Limb (tissue), 2 donors: ENCODE results near the gene MRPS27.

Experiments
- DNase-seq, 2 donors: peaks; one replicate each; pipeline ENCODE4 v3.0.0-alpha.2; 2016; ENCODE audit errors: extremely low spot score in 2 of 2

MRPS27 gene

DNA sequence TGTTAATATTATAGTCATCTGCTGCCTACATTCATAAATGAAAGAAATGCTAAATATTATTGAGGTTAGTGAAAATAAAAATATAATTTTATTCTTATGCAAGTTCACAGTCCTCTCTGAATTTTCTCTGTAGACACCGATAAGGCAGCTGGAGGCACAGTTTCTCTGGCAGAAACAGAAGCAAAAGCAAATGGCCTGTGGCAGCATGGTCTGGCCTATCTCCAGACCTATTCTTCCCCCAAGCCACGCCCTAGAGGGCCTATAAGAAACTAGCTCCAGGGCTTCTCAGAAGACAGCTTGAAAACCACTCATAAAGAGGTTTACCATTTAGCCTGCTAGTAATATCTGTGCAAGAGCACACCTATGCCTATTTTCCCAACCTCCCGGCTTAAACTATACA is 28.4 kb downstream of the MRPS27 start:
- no peak for DNase-seq

DNA sequence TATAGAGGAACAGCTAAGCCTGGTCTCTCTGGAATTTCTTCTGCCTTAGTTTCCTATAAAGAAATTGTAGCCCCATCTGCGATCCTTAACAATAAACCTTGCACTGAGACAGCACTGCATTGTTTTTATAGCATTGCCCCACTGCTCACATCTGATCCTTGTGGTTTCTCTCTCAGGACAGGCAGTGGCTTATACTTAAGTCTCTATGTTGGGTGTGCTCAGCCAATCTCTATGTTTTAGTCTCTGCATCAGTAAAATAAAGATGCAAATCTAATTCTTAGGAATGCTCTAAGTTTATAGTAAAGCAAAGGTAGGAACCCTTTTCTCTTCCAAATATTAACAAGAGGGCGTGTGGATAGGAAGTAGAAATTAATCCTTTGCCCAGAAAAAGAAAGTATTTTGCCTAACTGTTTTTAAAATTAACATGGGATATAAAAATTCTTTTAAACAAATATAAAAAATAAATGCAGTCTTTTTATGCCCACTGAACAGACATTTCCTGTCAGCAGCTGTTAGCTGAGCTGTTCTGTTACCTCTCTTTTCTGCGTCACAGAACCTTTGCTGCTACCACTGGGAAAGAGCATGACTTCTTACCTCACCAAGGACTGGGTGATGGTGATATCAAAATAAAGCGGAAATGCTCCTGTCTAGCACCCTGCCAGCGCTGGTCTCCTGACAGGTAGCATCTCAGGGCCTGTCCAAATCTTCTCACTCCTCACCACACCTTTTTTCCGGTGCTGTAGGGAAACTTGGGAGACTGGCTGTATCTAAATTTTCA is 29.5 kb downstream of the MRPS27 start:
- no peak for DNase-seq

DNA sequence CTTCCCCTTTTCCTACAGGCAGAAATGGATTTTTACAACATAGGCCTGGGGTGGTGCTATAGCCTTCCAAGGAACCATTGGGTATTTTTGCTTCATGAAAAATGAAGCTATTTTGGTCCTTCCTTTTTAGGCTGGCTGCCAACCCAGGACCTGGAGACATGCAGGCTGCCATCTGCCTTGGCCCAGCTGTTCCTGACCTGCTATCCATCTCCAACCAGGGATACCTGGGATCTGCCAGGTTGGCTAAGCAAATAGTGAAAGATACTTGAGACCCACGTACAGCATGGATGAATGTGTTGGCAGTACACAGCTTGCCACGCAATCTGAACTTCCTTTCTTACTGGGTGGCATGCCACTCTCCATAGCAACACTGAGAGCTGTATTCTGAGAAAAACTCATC is 31.1 kb downstream of the MRPS27 start:
- no peak for DNase-seq

DNA sequence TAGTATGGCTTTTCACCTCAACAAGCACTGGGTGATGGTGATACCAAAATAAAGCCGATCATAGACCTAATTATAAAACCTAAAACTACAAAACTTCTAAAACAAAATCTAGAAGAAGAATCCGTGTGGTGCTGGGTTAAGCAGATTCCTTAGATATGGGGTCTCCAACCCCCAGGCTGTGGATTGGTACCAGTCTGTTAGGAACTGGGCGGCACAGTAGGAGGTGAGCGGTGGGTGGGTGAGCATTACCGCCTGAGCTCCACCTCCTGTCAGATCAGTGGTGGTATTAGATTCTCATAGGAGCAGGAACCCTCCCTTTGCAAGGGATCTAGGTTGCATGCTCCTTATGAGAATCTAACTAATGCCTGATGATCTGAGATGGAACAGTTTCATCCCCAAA is 33.2 kb downstream of the MRPS27 start:
- no peak for DNase-seq

DNA sequence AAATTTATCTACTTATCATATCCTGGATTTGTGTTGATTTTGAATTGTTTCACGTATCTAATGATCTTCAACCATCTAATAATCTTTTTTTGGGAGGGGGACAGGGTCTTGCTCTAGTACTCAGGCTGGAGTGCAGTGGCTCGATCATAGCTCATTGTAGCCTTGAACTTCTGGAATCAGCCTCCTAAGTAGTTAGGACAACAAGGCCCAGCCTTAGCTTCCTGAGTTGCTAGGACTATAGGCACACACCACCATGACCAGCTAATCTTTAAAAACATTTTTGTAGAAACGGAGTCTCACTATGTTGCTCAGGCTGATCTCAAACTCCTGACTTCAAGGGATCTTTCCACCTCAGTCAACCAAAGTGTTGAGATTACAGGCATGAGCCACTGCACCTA is 34.6 kb downstream of the MRPS27 start:
- DNase-seq, result no peak

DNA sequence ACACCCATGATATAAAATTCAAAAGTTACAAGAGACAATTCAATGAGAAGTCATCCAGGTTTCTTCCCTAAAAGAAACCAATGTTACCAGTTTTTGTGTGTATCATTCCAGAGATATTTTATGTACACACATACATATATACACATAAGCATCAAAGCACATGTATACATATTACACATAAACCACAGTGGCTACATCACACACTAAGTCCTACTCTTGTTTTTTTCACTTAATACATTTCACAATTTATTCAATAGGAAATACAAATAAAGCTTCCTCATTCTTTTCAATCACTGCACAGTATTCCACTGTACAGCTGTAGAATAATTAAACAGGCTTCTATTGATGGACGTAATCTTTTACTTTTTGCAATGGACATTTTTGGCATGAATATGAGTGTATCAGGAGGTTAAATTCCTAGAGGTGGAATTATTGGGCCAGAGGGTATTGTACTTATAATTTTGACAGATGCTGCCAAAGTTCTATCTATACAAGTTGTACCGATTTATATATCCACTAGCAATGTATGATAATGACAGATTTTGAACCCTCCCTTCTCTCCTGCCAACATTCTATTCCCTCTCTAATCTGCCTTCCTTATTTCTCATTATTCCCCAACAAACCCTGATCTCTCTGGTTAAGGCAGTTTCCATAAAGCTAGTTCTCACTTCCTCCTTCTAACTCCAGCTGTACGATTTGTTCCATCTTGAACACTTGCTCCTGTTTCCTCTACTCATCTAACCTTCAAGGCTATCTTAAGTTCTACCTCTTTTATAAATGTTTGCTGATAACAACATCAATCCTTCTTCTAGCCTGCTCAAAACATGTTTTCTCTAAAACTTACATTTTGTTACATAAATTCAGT is 35.2 kb downstream of the MRPS27 start:
- no peak for DNase-seq

DNA sequence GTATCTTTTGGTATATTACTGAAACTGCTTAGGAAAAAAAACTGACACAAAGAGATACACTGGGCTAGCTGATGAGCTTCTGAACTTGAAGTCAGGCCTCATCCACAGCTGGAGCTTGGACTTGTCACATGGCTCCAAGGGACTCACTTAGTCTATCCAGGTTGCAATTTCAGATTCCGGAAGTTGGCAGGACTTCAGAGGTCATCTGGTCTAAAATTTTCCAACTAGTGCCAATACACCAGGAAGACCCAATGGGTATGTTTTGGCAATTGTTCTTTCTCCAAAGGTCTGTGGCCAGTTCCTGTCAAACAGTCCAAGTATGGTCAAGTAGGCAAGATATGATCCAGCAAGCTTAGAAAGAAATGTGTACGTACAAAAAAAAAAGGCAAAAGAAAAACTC is 36.7 kb downstream of the MRPS27 start:
- DNase-seq, result no peak

DNA sequence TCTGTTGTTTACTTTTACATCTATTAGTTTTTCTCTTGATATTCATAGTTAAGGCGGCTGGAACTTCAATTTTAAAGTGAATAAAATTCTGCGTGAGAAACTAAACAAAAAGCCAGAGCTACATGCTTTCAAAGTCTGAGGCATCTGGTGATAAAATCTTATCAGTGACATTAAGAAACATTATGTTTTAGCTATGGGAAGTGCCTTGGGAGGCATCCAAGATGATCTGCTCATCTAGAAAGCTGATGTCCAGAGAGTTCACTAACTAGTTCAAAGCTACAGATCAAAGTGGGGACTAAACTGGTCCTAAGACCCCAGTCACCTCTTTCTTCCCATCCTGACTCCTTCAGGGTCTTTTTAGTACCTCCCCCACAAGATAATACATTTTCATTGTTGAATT is 37.2 kb downstream of the MRPS27 start:
- no peak for DNase-seq

DNA sequence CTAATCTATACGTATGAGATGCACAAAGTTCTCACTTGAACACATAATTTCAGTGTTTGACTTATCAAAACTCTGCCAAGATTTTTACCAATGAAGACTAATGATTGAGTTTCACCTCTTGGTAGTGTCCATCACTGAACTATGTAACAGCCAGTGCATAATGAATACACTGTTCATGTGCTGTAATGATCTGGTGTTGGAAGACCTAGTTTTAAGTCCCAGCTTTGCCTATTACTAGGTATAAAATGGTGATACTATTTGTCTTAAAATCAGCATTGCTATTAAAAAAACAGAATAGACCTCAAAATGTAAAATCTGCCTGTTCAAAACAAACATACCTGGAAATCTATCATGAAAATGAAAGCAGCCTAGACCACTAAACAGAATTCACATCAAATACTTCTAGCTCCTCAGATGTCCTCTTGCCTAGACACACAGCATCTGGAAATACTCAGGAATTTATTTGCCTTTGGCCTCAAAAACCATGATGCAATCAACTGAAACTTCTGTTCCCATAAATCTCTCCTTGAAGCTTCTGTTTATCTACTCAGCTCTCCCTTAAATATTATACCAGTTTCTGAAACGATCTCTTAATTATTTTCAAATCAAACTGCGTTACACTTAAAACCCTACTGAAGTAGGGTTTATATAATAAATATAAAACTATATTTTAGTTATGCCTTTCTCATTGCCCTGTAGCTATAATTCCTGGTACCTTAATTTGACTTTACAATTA is 38.1 kb downstream of the MRPS27 start:
- DNase-seq, result peak in 1 of 2 donors; percentile 78

DNA sequence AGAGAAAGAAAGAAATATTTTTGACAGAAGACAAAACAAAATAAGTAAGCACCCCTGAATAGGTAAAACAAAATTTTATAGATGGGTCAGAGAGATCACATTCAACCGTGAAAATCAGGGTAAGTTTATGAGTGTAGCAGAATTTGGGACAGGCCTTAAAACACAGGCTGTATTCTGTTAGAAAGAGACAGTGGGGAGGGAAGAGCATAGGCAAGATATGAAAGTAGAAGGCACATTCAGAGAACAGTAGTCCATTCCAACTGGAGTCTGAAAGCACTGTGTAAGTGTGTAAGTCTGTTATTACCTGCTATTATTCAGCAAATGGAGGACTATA is 38.6 kb downstream of the MRPS27 start:
- no peak for DNase-seq

DNA sequence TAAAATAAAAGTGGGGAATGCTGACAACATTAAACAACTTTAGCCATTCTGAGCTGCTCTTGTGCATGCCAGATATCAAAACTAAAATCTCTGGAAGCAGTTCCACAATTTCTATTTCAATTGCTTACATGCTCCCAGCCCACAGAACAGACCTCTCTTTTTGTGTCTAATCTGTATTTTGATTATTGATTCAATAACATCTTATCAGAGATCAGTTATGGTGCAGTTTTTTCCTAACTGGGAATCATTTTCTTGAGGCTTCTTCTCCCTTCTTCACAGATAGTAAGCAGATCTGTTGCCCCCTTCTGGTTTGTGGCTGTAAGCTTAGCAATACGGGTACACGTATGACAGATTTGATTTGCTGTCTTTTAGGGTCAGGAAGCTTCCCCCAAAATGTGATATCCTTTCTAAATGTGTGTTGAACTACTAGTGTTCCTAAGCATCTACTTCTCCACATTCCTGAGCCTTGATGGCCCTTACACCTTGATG is 39.4 kb downstream of the MRPS27 start:
- DNase-seq, result peak in 1 of 2 donors; percentile 41

DNA sequence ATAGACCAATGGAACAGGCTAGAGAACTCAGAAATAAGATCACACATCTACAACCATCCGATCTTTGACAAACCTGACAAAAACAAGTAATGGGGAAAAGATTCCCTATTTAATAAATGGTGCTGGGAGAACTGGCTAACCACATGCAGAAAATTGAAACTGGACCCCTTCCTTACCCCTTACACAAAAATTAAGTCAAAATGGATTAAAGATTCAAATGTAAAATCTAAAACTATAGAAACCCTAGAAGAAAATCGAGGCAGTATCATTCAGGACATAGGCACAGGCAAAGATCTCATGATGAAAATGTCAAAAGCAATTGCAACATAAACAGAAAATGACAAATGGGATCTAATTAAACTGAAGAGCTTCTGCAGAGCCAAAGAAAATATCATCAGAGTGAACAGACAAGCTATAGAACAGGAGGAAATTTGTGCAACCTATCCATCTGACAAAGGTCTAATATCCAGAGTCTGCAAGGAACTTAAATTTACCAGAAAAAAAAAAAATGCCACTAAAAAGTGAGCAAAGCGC is 43.8 kb downstream of the MRPS27 start:
- DNase-seq, result no peak

DNA sequence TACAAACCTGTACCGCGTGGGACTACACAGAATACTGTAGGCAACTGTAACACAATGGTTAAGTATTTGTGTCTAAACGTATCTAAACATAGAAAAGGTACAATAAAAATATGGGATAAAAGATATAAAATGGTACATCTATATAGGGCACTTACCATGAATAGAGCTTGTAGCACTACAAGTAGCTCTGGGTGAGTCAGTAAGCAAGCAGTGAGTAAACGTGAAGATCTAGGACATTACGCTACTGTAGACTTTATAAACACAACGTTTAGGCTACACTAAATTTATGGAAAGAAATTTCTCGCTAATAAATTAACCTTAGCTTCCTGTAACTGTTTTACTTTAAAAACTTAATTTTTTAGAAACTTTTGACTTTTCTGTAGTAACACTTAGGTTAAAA is 46.5 kb downstream of the MRPS27 start:
- no peak for DNase-seq

DNA sequence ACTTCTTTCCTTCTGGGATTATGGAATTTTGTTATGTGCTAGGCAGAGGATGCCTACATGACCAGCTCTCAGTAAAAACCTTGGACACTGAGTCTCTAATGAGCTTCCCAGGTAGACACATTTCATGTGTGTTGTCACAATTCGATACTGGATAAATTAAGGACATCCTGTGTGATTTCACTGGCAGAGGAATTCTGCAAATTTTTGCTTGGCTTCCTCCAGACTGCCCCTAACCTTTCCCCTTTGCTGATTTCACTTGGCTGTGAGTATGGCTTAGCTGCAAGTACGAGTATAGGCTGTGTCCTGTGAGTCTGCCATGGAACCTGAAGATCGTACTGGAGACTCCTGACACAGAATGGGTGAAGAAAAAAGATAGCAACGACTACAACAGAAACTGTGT is 47.6 kb downstream of the MRPS27 start:
- DNase-seq, result no peak

DNA sequence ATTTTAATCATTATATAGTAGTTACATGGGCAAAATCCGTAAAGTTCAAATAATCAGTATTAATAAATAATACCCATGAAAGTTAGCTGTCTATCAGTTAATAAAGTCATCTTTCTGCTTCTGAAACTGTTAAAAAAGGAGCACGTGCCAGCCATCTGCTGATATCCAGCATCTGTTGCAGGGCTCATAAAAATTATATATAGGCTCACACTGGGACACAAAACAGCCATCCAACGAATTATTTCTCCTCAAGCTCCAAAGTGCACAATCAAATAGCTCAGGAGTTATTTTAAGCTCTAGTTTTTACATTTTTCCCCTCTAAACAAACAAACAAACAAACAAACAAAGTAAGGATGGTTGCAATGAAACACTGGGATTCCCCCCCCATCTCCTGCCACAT is 48.3 kb downstream of the MRPS27 start:
- no peak for DNase-seq

DNA sequence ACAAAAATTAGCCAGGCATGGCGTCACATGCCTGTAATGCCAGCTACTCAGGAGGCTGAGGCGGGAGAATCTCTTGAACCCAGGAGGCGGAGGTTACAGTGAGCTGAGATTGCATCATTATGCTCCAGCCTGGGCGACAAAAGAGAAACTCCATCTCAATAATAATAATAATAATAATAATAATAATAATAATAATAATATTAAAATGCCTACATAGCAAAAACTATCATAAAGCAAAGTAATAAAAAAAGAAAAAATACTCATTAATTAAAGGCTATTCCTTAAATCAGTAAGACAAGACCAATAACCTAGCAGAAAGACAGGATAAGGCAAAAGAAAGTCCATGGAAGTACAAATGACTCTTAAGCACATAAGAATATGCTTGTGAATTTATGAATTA is 50.0 kb downstream of the MRPS27 start:
- no peak for DNase-seq

DNA sequence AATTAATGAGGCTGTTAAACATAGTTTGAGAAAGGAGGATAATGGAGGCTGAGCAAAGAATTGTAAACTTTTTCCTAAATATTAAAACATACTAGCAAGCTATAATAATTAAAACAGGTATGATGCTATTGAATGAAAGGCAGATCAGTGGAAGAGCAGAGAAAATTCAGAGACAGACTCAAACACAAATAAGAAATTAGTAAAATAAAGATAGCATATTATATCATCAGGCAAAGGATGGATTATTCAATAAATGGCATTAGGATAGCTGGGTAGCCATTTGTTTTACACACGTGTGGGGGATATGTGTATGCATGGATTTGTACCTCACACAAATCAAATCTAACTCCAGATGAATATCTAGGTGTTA is 50.6 kb downstream of the MRPS27 start:
- no peak for DNase-seq

DNA sequence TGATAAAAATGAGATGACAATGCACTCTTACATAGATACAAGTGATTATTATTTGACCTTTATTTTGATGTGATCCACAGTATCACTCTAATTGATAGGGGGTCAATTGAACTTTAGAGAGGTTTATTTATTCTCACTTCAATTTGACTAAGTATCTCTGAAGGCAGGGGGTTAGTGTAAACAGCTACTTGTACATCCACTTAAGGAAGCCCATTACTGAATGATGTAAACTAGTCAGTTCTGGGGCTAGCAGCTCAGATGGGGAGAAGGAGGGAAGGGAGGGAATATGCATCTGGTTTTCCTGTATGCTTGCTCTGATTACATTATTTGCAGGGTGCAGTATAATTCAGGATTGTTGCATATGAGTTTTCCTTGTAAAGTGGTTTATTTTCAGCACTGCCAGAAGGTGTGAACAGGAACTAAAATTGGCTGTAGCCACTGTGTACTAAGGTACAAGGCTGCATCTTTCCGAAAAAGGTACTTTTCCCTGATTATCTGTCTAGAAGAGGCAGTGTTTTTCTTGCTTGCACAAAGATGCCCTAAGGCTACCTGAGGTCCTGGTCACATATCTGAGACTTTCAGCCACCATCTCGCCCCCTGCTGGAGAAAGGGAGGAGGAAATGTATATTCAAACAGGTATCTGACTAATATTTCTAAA is 51.2 kb downstream of the MRPS27 start:
- no peak for DNase-seq

DNA sequence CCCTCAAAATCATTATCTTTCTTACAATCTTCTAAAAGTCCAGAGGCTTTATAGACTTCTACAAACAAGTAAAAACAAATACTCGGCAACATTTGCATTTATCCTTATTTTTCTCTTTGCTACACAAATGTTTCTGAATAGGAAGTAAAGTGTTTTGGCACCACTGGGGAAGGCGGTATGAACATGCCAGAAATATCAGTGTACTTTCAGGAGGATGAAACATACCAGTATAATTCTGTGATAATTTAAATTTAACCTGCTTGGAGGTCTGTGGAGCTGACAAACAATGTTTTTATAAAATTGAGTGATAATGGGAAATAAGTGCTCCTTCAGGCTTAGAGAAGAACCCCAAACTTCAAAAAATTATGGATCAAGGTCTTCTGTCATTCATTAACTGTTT is 51.8 kb downstream of the MRPS27 start:
- DNase-seq, result no peak

DNA sequence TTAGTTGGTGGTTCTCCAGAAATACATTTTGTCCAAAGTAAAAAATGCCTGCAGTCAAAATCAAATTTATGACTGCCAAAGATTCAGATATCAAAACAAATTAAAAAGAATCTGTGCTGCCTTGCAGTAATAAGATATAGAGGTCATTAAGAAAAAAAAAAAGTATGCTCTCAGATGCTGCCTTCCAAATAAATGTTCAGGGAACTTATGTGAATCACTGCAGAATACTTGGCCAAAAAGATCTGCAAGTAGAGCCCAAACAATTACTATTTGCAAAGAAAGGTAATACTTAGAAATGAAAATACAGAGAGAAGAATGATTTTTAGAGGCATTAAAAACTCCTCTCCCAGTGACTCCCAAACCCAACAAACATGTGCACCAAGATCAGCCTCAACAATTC is 52.4 kb downstream of the MRPS27 start:
- no peak for DNase-seq

DNA sequence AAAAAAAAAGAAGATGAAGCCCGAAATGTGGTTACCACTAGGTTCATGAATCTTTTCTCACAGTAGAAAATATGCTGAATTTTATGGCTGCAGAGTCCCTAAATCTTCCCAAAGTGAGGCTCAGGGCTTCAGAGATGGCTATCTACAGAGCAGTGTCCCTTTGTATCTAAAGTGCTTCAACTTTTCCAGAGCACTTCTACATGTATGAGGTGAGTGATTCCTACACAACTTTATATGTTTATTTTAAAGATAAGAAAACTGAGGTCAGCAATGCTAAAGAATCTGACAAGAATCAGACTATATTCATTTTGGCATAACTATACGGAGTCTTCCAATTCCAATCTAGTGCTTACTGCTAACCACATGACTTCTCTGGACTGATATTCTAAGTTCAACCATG is 53.2 kb downstream of the MRPS27 start:
- DNase-seq, result no peak
